NCI-H69 (cell line): ENCODE data around the gene PSMC2.
A peak's percentile ranks its signal among the peaks of the same experiment; 100 is the strongest.

Experiments used
- DNase-seq: peaks from one replicate; lab custom pipeline; 2025; lab: John Stamatoyannopoulos, UW

The PSMC2 gene

DNA sequence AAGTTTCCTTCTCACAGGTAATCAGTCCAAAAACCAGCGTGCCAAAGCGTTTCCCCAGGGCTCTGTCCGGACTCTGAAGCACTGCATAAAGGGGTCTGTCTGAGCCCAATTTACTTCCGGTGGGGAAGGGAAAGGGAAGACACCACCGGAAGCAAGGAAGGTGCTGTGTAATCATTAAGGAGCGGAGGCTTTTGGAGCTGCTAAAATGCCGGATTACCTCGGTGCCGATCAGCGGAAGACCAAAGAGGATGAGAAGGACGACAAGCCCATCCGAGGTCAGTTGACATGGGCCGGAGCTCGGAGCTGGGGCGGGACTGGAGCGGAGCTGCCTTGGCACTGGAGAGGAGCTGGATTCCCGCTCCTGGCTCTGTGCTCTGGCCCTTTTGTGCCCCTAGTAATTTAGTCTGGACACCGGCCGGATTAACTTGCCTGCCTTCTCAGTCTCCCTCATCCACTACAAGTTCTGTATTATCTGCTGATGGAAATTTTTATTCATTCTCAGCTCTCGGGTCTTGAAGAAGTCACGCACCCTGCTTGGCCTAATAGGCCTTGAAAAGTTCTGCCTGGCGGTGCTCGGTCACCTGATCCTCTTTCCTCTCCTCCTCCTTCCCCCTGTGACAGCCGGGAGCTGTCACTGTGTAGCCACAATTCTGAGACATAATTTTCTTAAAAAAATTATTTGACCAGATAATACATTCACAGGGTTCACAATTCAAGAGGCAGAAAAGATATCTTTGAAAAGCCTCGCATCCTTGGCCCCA is at the start of gene PSMC2:
Gene PSMC2 (plus strand): TSS at position 137 of the 761 bp plus-strand sequence. CDS start 69 bp downstream, at position 206.
- peak; percentile 96 for DNase-seq

DNA sequence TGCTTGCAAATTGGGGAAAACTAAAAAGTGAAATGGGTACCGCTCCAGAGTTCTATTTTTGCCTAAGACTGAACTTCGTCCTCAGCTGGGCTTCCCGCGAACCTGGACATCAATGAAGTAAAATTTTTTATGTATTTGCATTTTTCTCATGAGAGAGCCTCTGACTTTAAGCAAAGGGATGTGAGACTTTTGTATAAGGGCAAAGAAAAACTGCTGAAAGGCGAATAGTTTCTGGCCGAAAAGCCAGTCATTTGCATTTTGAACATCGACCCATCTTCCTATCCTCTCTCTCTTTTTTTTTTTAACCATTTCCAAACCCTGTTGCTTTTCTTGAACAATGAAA is 49.6 kb upstream of the PSMC2 start:
- DNase-seq, result no peak

DNA sequence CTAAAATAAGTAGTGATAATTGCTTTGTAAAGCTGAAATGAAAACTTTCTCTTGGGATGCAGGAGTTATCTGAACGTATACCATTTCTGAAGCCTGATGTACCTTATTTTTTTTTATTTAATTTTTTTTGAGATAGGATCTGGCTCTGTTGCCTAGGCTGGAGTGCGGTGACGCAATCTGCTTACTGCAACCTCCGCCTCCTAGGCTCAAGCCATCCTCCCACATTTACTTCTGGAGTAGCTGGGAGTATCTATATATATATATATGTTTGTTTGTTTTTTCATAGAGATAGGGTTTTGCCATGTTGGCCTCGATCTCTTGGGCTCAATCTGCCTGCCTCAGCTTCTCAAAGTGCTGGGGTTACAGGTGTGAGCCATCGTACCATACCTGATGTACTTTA is 47.8 kb upstream of the PSMC2 start:
- DNase-seq, result no peak

DNA sequence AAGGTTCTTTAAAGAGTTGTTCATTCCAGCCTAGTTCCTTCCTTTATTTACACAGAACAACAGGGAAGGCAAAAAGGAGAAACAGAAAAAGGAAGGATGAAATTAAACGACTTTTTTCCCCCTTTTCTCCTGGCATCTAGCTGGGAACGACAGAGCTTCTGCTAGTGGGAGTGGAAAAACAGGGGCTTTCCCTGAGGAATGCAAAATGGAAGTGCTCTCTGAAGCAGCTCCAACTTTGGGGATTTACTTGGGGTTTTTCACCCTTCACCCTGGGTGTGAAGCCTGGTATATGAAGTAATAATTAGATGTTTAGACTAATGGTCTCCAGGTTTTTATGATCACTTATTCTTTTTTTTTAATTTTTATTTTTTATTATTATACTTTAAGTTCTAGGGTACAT is 46.0 kb upstream of the PSMC2 start:
- no peak for DNase-seq

DNA sequence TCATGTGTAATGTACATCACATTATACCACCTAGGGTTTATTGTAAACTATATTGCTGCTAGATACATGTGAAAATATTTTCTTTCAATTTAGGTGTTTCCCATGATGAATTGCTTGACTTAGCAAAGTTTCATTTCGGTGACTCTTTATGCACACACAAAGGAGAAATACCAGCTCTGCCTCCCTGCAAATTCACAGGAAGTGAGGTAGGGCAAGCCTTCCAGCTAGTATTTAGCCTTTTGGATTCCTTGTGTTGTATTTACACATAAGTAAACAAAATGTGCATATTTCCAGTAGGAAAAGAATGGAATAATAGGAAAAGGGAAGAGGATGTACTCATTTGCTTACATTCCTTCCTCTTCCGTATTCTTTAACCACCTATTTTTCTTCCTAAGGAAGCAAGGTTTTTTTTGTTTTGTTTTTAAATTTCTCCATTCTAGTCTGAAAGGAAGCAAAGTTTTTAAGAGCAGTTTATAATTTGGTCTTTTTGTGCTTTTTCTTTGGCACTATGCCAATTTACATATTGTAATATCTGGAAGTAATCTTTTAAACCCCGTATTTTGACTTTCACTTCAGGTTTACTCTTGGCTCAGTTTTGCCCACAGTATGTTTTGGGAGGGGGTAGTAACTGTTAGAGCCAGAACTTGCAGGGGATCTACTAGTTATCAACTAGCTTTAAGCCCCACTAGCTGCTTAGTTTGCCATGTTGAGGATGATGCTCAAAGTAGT is 39.8 kb upstream of the PSMC2 start:
- DNase-seq, result no peak

DNA sequence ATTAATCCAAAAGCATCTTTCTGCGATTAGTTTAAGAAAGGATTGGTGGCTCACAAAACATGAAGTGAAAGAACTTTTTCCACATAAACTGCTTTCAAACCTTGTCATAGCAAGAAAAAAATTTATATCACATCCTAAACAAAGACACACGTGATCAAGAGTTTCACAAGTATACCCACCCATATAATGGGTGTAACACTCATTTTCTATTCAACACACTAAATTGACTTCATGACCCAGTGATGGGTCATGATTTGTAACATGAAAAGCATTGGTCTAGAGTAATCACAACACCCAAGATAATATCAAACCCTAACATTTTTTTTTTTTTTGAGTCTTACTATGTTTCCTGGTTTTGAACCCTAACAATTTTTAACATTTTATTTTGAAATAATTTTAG is 32.6 kb upstream of the PSMC2 start:
- DNase-seq, result no peak

DNA sequence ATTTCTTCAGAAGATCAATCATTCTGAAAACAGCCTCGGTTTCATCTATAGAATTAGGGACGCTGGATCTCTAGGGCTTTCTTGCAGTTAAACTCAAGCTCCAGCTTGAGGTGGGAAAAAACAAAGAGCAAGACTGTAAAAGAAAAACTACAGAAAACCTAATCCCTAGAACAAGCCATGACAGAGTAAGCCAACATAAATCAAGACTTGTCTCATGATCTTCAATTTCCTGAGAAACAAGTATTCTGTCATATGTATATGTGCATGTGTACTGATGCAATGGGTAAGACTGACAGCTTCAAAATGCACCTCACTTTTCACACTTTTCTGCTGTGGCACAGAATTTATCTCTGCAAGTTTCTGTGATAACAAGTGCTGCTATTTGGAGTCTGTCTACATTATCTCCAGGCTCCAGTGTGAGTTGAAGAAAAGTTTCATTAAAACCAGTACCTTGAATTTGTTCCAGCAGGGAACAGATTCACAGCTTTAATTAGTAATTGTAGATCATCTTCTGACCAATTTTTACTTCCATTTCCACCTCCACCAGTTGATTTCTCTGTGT is 31.0 kb upstream of the PSMC2 start:
- DNase-seq, result no peak

DNA sequence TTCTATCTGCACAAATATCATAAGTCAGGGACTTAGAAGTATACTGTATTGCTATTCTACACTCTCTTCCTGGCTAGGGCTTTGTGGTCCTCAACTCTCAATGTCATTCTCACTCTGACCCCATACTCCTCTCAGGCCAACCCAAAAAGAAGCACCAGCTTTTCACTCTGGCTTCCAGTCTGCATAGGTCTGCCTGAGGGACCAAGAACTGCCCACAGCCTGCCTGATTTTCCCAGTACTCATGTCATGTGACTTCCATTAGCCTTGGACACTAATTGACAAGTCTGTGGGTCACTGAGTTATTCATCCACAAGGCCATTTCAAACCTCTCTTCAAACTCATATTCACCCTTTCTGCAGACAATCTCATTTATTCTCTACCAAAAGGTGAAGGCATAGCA is 30.4 kb upstream of the PSMC2 start:
- no peak for DNase-seq

DNA sequence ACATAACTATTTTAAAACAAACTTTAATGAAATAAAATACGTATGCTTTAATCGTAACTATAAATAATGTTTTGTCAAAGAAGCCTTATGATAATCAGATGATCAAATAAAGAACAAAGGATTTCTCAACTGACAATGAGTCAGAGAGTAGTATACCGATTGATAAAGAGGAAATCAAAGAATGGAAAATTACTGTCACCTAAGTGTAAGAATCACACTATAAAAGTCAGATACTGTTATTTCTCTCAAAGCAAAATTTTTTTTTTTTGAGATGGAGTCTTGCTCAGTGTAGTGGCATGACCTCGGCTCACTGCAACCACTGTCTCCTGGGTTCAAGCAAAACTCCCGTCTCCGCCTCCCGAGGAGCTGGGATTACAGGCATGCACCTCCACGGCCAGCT is 21.7 kb upstream of the PSMC2 start:
- no peak for DNase-seq

DNA sequence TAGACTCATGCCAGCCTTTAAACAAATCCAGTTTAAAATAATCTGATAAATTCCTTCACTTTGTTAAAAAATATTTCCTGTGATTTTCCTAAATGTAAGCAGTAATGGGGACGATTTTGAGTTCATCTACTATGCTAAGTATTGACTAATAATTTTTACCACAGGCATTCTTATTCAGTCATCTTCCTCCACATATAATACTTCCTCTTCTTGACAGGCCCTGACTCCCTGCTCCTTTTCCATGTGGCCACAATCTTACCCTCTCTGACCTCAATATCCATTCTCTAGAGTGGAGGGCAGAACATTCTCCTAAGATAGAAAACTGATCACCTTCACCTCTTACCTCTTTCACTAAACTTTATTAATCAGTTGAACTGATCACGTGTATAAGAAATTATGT is 10.7 kb upstream of the PSMC2 start:
- DNase-seq, result no peak

DNA sequence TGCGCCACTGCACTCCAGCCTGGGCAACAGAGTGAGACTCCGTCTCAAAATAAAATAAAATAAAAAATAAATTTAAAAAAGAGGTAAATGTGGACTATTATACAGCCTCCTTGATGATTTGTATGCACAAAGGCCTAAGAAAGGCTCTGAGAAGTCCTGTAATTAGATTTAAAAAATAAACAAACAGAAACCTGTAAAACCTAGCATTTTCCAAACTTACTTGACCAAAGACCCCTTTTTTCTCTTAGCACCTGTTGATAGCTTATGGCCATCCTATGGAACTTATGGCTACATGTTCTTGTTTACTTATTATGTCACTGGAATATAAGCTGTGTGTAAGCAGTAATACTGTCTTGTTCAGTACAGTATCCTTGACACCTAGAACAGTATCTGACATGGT is 8.6 kb upstream of the PSMC2 start:
- no peak for DNase-seq

DNA sequence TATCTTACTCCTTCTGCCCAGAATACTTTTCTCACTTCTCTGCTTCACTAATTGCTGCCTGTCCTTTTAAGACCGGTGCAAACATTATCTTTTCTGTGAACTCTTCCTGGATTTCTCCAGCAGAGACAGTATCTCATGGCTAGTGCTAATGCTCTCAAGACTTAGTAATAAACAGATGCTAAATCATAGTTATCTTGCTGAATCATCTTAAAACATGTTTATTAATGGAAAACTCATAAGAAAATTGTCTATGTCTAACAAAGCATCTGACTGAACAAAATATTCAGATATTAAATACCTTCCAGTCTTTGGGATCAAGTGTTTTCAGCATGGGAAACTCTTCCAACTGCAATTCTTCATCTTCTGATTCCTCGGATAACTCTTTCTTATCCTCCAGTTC is 6.0 kb upstream of the PSMC2 start:
- no peak for DNase-seq

DNA sequence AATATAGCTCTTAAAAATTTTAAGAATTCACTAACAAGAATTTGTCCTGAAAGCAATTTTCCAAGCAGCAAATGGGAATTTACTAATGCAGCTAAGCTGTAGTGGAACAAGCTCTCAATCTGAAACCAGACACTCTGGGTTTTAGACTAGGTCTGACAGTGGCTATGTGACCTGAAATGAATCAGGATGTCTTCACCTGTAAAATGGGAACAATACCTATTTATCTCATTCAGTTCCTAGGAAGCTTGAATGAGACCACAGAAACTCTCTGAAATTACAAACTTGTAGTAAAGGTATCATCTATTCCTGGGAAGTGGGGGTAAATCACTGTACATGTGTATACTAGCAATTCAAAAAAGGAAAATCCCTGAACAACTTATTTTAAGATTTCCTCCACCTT is 4.1 kb upstream of the PSMC2 start:
- DNase-seq, result no peak

DNA sequence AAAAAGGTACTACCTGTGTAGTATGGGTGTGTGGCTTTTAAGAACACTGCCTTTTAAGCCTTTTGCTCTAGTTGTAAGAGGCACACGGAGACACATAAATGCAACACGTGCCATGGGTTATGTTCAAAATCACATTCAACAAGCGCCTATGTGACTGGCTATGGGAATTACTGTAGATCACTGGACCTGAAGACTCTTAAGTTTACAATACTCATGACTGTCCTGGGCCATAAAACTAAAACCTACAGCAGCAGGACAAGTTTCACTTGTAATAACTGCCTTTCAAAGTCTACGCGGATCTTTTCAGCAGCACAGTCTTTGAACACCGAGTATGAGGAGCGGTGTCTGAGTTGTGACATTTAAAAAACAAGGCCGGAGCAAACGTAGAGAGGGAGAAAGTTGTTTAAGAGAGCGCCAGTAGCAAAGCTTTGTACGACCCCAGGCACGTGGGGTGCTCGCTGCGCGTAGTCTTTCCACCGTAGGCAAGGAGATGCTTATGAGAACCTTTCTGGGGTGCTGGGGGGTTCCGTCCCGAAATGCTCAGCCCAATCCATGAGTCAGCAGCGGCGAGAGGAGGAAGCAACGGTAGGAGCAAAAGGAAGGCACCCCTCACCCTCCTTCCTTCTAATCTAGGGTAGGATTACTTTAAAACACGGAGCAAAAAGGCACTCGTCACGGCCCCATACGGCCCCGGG is 3.5 kb upstream of the PSMC2 start:
- DNase-seq, result peak; percentile 59

DNA sequence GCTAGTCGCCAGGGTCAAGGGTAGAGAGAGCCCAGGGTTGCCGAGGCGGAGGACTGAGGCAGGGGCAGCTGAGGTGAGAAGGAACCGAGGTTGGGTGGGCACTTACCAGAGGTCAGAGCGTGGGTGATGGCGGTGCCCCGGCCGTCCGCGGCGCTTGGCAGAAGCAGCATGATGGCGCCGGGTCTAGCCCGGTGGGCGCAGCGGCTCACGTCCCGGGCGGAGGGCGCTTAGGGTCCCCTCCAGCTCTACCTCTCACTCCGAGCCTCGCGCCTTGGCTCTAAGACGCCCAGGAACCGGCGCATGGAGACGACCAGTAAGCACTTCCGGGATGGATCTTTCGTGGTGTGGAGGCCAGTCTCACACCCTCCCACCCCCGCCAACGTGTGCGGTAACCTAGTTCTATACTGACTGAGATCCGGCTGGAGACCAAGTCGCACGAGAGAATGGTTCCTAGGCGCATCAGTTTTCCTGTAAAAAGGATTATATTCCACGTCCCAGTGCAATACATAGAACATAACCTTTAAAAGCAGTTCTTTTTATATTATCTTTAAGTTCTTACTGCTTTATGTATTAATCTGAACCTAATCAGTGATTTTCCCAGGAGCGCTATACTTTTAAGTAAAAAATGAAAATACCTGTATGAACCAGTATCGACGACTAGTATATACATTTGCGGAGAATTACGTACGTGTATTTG is 2.8 kb upstream of the PSMC2 start, which contains the start of gene DNAJC2:
Gene DNAJC2 (minus strand): TSS at position 315 of the 697 bp plus-strand sequence. CDS start 145 bp downstream, at position 170.
- DNase-seq, result peak; percentile 98

DNA sequence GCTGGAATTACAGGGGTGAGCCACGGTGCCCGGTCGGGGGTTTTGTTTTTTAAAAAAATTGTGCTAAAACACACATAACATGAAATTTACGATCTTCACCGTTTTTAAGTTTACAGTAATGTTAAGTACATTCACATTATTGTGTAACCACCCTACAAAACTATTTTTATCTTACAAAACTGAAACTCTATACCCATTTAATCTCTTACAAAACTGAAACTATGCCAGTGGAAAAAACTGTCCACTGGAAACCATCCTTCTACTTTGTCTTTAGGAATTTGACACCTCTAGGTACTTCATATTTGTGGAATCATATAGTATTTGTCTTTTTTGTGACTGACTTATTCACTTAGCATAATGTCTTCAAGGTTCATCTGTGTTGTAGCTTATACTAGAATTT is 1.0 kb upstream of the PSMC2 start:
- DNase-seq, result no peak

DNA sequence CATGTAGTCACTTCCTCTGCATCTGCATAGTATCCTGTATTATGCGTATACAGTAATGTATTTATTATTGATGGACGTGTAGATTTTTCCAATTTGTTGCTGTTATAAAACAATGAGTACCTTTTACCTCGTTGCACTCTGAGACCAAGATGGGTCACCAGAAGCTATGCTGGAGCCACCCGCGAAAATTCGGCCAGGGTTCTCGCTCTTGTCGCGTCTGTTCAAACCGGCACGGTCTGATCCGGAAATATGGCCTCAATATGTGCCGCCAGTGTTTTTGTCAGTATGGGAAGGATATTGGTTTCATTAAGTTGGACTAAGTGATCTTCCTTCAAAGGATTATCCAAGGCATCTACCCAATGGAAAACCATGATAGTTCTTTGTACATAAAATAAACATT is 1.0 kb downstream of the PSMC2 start:
- peak; percentile 9 for DNase-seq

DNA sequence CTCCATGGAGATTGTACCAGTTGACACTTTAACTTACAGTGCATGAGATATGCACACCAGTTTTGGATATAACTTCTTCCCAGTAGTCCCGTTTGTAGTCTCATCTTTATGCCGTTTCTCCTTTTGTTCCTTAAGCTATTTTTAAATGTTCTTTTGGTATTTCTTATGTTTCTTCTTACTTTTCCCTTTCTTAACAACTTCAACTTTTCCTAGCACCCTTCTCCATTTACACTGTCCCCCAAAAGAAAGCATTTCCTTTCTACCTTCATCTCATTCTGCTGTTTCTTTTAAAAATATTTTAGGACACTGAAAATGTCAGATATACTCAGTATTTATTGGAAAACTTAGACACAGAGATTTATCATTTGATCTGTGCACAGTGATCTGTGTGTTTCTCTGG is 1.5 kb downstream of the PSMC2 start:
- no peak for DNase-seq

DNA sequence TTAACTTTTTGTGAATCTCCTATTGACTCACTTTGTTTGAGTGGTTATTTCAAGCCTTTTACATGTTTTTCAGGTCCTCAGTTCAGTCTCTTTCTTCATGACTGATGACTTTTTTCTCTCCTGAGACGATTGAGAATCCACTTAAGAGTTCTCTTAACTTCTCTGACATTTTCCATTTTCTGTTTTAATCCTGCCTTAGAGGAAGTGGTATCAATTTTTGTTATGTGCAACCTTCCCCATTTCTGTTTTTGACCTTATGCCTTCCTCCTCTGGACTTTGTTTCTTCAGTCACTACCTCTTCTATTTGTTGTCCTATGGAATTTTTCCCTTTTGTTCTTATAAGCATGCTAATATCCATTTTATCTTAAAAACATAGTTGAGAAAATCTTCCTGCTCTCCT is 2.4 kb downstream of the PSMC2 start:
- no peak for DNase-seq

DNA sequence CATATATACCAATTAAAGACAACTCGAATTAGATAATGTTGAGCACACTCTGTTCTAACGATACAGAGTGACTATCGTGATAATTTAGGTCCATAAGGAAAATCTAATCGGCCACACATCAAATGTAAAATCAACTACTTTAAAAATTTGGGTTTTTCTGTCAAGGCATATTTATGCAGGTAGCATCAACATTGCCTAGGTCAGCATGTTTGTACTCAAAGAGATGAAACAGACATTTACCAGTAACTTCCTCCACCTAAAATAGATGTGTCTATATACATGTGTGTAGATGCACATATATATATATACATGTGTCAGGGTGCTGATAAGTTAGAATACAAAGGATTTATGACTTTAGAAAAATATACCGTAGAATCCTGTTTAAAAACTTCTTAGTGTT is 22.0 kb downstream of the PSMC2 start:
- DNase-seq, result no peak

DNA sequence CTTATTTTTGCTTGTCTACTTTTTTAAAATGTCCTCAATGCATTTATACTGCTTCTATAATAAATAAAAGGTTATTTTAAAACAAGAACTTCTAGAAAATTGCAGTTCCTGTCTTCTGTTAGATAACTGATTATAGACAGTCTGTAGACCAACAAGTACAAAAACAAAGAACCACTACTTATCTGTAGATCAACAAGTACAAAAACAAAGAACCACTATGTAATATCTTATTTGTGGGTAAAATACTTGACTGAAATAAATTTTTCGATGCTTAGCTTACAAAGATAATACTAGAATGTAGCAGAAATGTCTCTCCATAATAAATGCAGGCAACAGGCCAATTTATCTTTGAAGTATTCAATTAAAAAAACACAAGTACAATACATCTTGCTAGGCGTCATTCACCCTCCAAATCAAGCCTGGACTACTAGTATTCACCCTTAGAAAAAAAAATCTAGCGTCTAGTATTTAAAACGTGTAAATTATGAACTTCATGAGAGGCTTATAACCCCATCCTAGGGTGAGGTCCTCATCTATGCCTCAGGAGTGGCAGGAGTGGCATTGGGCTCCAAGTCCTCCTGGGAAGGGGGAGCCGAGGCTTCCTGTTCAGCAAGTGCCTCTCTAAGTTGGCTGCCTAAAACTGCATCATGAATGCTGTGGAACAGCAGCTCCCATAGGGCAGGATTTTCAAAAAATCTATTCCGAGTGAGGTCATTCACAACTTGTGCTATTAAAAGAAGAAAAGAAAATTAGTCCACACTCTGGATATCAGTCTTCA is 26.6 kb downstream of the PSMC2 start:
- DNase-seq, result no peak
